ENCODE data around the gene ENTHD1.

Gene ENTHD1

GRCh38 chr22:39893526-39893925, at the start of gene ENTHD1:
Gene ENTHD1, minus strand, starts transcription at chr22:39893760. Its CDS starts 6,012 bp downstream, at chr22:39887748.
- FAIRE-seq, result no peak

DNA sequence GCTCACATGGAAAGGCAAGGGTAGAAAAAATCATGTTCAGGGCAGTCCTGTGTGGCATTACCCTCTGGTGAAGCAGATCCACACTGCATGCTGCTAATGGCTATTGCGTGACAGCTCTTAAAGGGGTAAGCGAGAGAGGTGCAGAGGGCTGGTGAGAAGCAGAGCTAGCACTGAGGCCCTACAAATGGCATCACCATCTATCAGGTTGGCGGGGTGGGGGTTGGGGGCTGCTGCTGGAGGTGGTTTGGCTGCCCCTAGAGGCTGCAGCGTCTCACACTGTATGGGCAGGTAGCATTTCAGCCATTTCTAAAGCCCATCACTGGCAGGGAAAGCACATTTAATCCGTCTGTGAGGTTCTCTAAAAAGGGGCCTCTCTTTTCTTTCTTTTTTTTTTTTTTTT, 49.8 kb upstream of the ENTHD1 start:
- no peak for FAIRE-seq

- no peak for FAIRE-seq
Observed at GRCh38 chr22:39942439-39943230, 49.1 kb upstream of the ENTHD1 start.

DNA sequence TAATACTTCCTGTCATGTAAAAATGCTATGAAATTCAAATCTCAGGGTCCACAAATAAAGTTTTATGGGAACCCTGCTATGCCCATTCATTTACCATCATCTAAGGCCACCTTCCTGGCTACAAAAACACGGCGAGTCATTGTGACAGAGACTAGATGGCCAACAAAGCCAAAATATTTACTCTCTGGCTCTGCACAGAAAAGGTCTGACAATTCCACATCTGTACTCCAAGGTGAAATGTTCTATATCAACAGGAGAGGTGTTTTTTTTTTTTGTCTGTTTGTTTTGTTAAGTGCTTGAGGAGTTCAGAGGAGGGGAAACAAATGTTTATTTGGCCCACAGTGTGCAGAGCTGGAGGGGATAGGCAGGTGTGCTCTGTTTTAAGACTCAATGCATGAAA, 48.0 kb upstream of the ENTHD1 start:
- FAIRE-seq, result no peak

DNA sequence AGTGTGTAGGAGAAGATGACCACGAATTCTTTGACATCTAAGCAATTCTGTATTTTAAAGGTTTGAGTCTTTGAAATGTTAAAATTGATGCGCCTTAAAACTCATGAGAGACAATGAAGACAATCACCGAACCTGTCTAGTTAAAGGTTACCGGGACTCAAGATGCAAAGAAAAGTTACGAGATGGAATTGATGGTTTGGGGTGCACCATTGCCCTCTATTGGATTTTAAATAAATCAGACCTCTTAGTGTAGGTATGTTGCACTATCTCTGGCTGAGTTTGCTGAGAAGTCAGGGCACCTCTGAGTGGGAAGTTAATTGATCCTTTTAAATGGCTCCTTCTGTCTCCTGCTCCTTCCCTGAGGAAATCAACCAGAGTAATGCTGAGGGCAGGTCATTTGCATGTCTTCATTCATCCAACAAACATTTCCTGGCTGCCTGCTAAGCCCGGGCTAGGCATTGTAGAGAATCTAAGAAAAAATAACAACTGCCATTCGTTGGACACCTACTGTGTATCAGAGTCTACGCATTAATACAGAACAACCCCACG, 47.3 kb upstream of the ENTHD1 start:
- no peak for FAIRE-seq

GRCh38 chr22:39939830-39940229, 46.3 kb upstream of the ENTHD1 start:
- no peak for FAIRE-seq

- no peak for FAIRE-seq
Observed at GRCh38 chr22:39938509-39939111, 45.0 kb upstream of the ENTHD1 start.

DNA sequence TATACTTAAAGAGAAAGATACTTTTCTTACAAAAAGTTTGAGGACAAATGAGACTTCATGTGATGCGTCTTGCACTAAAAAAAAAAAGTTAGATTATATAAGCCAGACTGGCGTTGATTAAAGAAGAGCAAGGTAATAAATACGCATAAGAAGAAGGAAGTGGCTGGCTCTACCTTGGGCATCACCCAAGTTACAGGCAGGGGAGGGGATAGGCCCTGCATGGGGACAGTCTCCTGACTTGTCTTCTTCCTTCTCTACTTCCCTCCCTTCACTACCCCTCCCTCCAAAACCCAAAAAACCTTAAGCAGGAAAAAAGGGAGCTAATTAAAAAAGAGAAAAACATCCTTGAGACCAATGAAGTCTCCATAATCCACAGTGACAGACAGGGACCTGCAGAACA, 44.3 kb upstream of the ENTHD1 start:
- FAIRE-seq, result no peak

- FAIRE-seq, result no peak
Observed at GRCh38 chr22:39936523-39937145, 43.1 kb upstream of the ENTHD1 start.

DNA sequence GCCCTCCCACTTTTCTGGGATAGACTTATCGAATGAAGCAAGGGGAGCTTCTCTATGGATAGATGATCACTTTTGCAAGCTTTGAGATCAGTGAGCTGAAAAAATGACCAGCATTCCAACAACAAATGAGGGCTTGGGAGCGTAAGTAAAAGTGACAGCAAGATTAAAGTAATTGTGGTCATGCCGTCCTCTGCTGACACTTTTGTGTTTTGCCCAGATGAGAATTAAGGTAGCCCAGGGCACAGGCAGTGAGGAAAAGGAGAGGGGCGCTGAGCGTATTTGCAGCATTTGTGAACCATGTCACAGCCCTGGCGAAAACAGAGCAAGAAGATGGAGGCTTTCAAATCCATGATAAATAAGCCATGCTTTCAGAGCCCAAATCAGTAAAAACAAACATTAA, 42.1 kb upstream of the ENTHD1 start:
- FAIRE-seq, result no peak

DNA sequence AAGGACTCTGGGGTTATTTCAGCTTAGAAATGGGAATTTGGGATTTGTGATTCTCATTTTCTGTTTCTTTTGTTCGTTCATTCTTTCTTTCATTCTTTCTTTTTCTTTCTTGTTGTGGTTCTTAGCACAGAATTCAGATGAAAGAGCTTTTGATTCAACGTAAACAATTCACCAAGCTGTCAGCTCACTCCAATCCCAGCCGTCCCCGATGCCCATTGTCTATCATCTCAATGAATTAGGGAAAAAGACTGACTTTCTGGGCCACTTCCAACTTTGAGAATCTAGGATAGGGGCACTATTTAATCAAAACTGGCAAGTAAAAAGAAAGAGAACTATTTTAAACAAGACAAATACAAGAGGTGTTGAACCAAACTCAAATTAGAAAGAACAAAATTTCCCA, 41.6 kb upstream of the ENTHD1 start:
- no peak for FAIRE-seq

- no peak for FAIRE-seq
Observed at GRCh38 chr22:39933741-39934140, 40.2 kb upstream of the ENTHD1 start.

DNA sequence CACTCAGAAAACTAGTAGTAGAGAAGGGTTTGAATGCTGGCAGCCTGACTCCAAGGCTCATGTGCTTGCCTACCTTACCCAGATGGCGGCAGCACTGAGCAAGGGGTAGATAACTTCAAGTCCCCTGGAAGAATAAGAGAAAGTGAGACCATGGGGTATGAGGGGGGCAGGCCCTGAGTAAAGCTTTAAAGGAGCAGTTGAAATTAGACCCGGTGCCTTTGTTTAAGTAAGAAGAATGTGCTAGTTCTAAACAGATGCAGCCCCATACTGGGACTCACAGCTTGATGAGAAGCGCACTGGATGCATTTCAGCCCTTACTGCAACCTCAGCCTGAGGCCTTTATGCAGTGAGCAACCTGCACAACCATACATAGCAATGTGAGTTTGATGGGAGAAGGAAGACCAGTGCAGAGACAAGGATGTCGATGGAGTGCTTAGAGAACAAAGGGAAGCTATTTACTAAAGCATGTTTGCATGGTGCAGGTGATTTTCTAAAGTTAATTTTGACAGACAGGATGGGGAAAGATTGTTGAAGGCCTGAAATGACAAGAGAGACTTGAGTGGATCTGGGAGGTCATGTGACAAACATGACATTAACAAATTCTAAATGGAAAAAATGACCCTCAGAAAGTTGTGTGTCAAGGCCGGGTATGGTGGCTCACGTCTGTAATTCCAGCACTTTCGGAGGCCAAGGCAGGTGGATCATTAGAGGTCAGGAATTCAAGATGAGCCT, 39.5 kb upstream of the ENTHD1 start:
- no peak for FAIRE-seq

DNA sequence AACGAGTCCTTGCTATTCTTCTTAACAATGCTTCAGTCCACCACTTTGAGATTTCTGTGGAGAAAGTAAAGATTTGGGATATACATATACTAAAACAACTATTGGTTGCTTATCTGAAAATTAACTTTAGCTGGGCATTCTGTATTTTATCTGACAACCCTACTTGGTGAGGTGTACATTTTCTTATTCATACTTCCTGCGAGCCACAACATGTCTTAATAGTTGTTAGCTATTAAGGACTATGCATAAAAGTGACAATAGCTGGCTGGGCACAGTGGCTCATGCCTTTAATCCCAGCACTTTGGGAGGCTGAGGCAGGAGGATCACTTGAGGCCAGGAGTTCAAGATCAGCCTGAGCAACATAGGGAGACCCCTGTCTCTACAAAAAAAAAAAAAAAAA, 38.6 kb upstream of the ENTHD1 start:
- FAIRE-seq, result no peak

DNA sequence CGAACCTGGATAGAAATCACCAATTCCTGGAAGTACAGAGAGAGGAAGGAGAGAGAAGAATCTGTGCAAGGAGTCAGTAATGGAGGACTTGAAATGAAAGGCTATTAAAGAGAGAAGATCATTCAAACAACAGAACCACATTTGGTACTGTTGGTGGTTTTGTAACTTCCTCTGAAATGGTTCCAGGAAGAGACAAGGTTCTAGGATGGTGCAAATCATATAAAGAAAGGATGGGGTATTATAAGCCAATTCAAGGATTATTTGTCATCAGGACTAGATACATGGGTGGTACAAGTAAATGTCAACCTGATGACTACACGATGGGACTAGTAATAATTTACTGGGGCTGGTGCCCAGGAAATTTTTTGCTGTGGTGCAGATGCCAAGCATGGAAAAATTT, 37.7 kb upstream of the ENTHD1 start:
- FAIRE-seq, result no peak

- FAIRE-seq, result no peak
Observed at GRCh38 chr22:39928536-39929520, 35.3 kb upstream of the ENTHD1 start.

GRCh38 chr22:39927544-39927943, 34.0 kb upstream of the ENTHD1 start:
- no peak for FAIRE-seq

- no peak for FAIRE-seq
Observed at GRCh38 chr22:39926753-39927152, 33.2 kb upstream of the ENTHD1 start.

GRCh38 chr22:39925909-39926679, 32.5 kb upstream of the ENTHD1 start:
- FAIRE-seq, result no peak

DNA sequence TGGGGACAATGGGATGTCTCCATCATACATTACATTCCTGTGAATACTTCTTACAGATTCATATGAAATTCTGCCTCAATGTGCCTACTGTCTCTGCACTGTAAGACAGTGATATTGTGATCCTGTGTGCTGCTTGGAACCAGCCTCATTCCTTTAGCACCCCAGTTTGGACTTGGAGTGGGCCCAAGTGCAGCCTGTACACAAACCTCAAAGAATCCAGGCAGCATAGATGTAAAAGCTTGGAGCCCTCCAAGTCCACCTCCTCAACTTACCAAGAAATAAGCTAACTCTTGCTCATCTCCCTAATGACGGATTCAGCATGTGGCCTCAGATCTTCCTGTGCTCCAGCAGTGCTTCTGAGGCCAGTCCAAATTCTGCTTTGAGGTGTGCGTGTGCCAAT, 31.7 kb upstream of the ENTHD1 start:
- no peak for FAIRE-seq

GRCh38 chr22:39924286-39924685, 30.7 kb upstream of the ENTHD1 start:
- FAIRE-seq, result no peak
